HG02571 (cell line): ENCODE results near the gene ZNF800.

Experiments
- ATAC-seq: cut with Tn5 transposase; IDR thresholded peaks from one replicate; pipeline ENCODE4 v1.9.1; 2021; ENCODE audit warnings: mild to moderate bottlenecking, moderate library complexity; ENCODE audit not compliant: unreplicated experiment

ZNF800 gene

DNA sequence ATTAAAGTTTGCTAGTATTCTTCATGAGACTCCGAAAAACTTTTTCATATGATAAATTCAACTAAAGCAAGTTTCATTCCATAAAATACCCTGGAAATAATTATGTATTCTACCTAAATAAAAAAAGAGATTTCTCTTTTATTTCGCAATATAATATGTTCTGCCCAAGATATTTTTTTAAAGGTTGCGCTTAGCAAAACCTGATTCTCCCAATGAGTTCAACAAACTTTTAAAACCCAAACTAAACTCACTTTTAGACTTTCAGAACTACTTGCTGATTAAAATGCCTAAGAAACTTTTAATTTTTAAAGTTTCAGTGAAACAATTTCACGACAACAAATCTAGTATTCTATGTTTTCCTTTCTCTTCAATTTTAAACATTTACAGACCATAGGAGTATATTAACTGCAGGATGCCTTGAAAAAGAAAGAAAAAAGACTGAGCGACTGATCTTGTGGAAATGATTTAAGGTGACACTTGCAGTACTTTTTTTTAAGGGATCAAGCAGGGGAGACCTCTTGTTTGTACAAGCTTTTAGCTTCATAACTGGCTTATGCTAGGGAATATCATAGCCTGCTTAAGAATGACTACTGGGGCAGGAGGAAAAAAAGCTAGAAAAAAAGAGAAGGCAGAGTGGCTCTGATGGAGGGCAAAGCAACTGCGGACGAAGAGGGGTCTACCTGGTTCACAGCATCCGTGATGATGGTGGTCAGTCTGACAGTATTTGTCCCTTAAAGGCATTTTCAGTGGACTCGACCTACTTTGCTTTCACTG is 1.5 kb downstream of the ZNF800 start:
- ATAC-seq = no peak

GRCh38 chr7:127390186-127390816 is 2.2 kb downstream of the ZNF800 start:
- ATAC-seq = no peak

DNA sequence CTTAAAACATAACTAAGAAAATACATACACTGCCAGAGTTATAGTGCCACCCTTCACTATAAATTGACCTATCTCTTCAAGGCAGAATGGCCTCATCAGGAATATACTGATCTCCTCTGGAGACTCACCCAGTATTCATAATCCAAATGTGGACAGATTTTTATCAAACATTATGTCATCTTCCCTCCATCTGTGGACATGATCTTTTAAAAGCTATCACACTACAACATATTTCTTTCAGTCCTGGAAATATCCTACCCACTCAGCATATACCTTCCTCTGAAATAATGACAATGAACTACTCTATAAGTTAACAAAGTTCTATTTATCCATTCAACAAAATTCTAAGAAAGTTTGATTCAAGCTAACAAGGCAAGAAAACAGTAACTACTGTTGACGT is 3.2 kb downstream of the ZNF800 start:
- no peak for ATAC-seq

GRCh38 chr7:127387974-127388373 is 4.5 kb downstream of the ZNF800 start:
- no peak for ATAC-seq

GRCh38 chr7:127383123-127383835 is 9.2 kb downstream of the ZNF800 start:
- ATAC-seq = no peak

DNA sequence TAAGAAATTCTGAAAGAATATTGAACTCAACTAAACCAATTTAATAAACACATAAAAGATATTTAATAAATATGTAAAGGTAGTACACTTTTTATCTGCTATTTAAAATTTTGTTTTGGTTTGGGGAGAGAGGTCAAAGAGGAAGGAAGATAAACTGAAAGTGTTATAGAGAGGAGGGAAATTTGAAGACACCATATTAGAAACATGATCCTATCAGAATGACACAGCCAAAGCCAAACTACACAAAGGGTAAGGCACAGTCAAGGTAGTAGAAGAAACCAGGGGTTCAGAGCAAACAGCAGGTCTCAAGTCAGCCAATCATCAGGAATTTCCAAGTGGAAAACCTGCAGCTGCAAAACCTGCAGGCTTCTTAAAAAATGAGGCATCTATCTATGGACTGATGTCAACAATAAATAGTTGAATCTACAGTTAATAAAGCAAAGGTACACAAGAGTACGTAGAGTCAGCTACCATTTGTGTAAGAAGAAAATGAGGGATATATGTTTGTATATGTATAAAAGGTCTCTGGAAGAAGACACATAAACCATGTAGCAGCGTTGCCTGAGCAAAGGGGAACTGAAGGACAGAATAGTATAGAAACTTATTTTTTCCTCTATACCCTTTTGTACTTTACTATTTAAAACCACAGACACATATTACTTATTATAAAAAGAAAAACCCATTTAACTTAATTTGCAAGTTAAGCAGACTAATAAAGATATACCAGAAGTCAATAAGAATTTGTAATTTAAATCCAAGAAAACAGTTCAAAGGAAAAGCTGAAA is 10.0 kb downstream of the ZNF800 start:
- ATAC-seq = no peak

DNA sequence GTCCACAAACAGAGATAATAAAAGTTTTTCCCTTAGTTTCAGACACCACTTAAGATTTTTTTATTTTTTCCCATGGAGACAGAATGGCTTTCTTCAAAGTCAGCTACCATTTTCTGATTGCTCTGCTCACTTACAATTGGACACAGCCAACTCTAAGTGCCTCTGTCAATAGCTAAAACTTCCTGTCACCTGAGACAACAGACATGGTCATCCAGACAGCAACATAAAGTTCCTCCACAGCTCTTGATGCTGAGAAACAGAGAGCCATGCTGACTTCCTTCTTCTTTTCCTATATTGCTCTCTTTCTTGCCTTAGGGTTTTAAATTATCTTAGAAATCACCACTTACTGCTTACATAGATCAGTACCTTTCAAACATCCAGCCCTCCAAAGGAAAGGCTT is 12.0 kb downstream of the ZNF800 start:
- ATAC-seq = no peak

DNA sequence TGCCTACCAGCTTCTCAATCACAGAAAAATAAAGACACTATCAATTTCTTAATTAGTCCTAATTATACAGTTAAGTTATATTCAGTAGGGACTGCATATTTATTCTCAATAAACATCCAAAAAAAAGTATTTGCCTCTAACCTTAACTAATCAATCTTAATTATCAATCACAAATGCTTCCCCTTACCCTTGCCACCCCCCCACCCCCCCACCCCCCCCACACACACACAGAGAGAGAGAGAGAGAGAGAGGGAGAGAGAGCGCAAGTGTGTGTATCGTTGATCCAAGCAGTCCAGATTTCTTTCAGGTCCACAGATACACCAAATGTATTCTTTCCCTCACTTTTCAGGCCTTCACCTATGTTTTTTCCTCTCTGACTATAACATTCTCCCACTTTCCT is 12.9 kb downstream of the ZNF800 start:
- no peak for ATAC-seq

- ATAC-seq = no peak
Measured at GRCh38 chr7:127378537-127378936, 14.0 kb downstream of the ZNF800 start.

DNA sequence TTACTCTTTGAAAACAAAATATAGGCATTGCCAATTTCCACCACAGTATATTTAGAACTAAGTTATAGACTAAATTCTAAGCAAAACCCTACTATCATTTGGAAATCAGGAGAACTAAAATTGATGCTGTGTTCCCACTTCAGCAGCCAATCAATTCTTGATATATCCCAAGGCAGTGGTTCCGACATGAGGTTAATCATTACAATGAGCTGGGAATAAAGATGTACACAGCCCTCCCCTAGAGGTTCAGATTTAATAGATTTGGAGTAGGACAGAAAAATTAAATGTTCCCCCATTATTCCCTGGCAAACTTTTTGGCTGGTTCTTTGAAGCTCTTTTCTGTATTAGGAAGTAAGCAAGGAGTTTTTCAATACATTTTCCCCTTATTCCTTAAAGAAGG is 15.1 kb downstream of the ZNF800 start:
- ATAC-seq = no peak

GRCh38 chr7:127375631-127376030 is 16.9 kb downstream of the ZNF800 start:
- ATAC-seq = no peak

GRCh38 chr7:127367679-127368078 is 24.8 kb downstream of the ZNF800 start:
- no peak for ATAC-seq

- no peak for ATAC-seq
Measured at GRCh38 chr7:127366680-127367079, 25.8 kb downstream of the ZNF800 start.

DNA sequence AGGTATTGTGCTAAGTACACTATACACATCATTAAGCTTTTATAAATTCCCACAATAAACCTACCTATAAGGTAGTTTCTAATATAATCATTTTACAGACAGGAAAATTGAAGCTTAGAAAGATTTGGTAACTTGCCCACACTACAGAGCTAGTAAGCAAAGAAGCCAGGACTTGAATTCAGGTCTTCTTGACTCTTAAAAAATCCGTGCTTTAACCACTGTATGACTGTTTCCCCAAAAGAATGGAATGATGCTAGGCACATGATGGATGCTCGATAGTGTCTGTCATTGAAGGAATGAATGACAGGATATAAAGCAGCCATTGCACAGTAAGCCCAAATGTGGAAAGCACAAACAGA is 26.6 kb downstream of the ZNF800 start:
- ATAC-seq = no peak

DNA sequence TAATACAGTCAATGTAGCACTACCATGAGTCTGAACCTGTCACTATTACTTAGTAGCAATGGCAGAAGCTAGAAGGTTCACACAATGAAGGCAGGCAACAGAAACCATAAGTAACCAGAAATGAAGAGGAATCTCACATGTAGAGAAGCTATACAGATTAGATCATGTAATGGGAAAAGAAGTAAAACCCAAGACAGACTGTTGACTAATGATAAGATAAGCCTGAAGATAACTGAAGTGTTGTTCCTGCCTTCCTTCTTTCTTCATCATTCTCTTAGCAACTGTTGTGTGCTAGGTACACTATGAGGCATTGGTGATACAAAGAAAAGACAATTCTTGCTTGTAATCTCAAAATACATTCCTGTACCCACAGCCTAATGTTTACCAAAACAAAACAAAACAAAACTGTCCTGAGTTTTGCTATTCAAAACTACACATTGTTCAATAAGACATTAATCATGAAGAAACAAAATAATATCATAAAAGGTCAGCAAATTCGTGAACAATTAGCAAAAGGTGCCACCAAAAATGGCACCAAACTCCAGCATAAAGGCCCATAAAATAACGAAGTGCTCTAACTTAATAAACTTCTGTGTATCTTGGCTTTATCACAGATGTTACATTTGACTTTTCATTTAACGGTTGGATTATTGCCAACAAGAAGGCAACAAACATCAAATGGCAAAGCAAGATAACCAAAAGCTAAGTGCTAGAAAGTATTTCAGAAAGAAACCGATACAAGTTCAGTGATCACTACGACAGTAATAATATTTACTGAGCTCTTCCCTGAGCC is 27.1 kb downstream of the ZNF800 start:
- ATAC-seq = no peak

DNA sequence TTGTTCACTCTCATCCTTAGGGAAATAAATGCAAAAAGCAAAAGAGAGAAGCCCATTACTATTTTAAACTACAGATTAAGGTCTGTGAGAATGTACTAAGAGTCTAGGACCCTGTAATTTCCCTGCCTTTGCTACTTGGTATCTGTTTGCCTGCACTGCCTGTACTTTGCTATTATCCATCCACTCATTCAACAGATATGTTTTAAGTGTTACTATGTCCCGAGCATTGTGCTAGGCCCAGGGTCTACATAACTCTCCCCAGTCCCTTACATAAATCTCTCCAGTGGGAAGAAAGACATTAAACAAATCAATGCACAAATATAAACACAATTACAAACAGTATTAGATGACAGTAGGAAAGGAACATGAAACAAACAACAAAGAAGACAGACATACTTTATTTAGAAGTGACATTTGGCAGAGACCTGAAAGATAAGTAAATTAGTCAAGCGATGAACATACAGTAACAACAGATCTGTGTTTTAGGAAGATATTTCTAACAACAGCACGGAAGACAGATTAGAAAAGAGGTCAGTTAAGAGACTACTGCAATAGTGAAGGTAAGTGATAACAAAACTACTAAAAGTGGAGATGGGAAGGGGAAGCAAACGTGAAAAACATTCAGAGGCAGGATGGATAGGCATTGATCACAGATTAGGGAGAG is 30.0 kb downstream of the ZNF800 start:
- ATAC-seq = no peak

- no peak for ATAC-seq
Measured at GRCh38 chr7:127361736-127362135, 30.8 kb downstream of the ZNF800 start.

- ATAC-seq = no peak
Measured at GRCh38 chr7:127359011-127359410, 33.5 kb downstream of the ZNF800 start.

- ATAC-seq = no peak
Measured at GRCh38 chr7:127353897-127354296, 38.6 kb downstream of the ZNF800 start.

- ATAC-seq = no peak
Measured at GRCh38 chr7:127350586-127350985, 41.9 kb downstream of the ZNF800 start.
